ENCODE measurements around the gene ITPR3. TPM values are rescaled to one million over a fixed set of nuclear protein-coding genes. Genes with fewer than 3 reads are reported as not detected.

Gene ITPR3
- total RNA-seq, 1 donor from 2014 or later, result 17.8 TPM

- DNase-seq (ENCODE audit: low read depth in 2 of 2), result no peak
Measured at GRCh38 chr6:33590531-33591198, 30.5 kb upstream of the ITPR3 start.

- no peak for DNase-seq (ENCODE audit: low read depth in 2 of 2)
Measured at GRCh38 chr6:33591424-33592032, 29.6 kb upstream of the ITPR3 start.

GRCh38 chr6:33592280-33592594, 28.9 kb upstream of the ITPR3 start:
- no peak for DNase-seq (ENCODE audit: low read depth in 2 of 2)

GRCh38 chr6:33592595-33593413, 28.3 kb upstream of the ITPR3 start:
- no peak for DNase-seq (ENCODE audit: low read depth in 2 of 2)

GRCh38 chr6:33593414-33593727, 27.8 kb upstream of the ITPR3 start:
- DNase-seq (ENCODE audit: low read depth in 2 of 2), result no peak

- no peak for DNase-seq (ENCODE audit: low read depth in 2 of 2)
Measured at GRCh38 chr6:33595001-33595846, 25.9 kb upstream of the ITPR3 start.

- peak in 1 of 2 donors; percentile 25 for DNase-seq (ENCODE audit: low read depth in 2 of 2)
Measured at GRCh38 chr6:33596894-33597293, 24.2 kb upstream of the ITPR3 start.

- no peak for DNase-seq (ENCODE audit: low read depth in 2 of 2)
Measured at GRCh38 chr6:33597551-33598322, 23.4 kb upstream of the ITPR3 start.

- DNase-seq (ENCODE audit: low read depth in 2 of 2), result no peak
Measured at GRCh38 chr6:33599413-33599938, 21.6 kb upstream of the ITPR3 start.

- DNase-seq (ENCODE audit: low read depth in 2 of 2), result no peak
Measured at GRCh38 chr6:33600761-33601160, 20.4 kb upstream of the ITPR3 start.

GRCh38 chr6:33602180-33602579, 18.9 kb upstream of the ITPR3 start:
- no peak for DNase-seq (ENCODE audit: low read depth in 2 of 2)

GRCh38 chr6:33604941-33605854, 15.9 kb upstream of the ITPR3 start:
- no peak for DNase-seq (ENCODE audit: low read depth in 2 of 2)

GRCh38 chr6:33606642-33607041, 14.5 kb upstream of the ITPR3 start:
- DNase-seq (ENCODE audit: low read depth in 2 of 2), result no peak

- no peak for DNase-seq (ENCODE audit: low read depth in 2 of 2)
Measured at GRCh38 chr6:33607126-33607783, 13.9 kb upstream of the ITPR3 start.

- no peak for DNase-seq (ENCODE audit: low read depth in 2 of 2)
Measured at GRCh38 chr6:33607784-33608161, 13.3 kb upstream of the ITPR3 start.

GRCh38 chr6:33609019-33609418, 12.1 kb upstream of the ITPR3 start:
- no peak for DNase-seq (ENCODE audit: low read depth in 2 of 2)

GRCh38 chr6:33609528-33609927, 11.6 kb upstream of the ITPR3 start:
- peak in 1 of 2 donors; percentile 42 for DNase-seq (ENCODE audit: low read depth in 2 of 2)

GRCh38 chr6:33610067-33610466, 11.1 kb upstream of the ITPR3 start:
- DNase-seq (ENCODE audit: low read depth in 2 of 2), result no peak
